ENCODE results near the gene SLC16A3.

DNA sequence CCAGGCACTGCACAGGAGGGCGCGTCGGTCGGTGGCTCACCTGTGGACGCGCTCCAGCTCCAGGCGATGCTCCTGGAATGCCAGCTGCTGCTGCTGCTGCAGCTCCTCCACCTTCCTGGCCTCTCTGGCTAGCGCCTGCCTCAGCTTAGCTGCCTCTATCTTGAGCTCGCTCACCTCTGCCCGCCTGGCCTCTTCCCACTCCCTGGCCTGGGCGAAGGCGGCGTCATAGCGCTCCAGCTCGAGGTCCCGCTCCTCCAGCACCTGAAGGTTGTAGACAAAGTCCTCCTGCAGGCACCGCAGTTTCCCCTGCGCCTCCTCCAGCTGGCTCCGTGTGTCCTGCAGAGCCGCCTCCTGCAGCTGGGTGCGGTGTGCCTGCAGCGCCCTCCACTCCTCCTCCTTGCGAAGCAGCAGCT is 27.3 kb upstream of the SLC16A3 start:
- TF ChIP-seq BHLHE40 (IDR thresholded peaks at IDR 0.05; ENCODE audit: low read length) (no peak), NR3C1 (CRISPR knock-in tag; IDR thresholded peaks at IDR 0.05) (no peak), ZNF57 (CRISPR knock-in tag; IDR thresholded peaks at IDR 0.05) (no peak), POLR2A (conservative IDR thresholded peaks at IDR 0.05) (no peak), KLF6 (CRISPR knock-in tag; IDR thresholded peaks at IDR 0.05; ENCODE audit: borderline replicate concordance) (no peak), FOXM1 (IDR thresholded peaks at IDR 0.05; ENCODE audit: low read depth) (no peak), FOXM1 (CRISPR knock-in tag; IDR thresholded peaks at IDR 0.05; ENCODE audit: low read depth) (no peak)
- TF ChIP-seq, protein P1, sequence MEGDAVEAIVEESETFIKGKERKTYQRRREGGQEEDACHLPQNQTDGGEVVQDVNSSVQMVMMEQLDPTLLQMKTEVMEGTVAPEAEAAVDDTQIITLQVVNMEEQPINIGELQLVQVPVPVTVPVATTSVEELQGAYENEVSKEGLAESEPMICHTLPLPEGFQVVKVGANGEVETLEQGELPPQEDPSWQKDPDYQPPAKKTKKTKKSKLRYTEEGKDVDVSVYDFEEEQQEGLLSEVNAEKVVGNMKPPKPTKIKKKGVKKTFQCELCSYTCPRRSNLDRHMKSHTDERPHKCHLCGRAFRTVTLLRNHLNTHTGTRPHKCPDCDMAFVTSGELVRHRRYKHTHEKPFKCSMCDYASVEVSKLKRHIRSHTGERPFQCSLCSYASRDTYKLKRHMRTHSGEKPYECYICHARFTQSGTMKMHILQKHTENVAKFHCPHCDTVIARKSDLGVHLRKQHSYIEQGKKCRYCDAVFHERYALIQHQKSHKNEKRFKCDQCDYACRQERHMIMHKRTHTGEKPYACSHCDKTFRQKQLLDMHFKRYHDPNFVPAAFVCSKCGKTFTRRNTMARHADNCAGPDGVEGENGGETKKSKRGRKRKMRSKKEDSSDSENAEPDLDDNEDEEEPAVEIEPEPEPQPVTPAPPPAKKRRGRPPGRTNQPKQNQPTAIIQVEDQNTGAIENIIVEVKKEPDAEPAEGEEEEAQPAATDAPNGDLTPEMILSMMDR (IDR thresholded peaks at IDR 0.05 in 2 of 3, conservative IDR thresholded peaks at IDR 0.05 in 1 of 3; ENCODE audit: insufficient read depth in 2 of 3, low read depth in 1 of 3, low read length in 3 of 3): no peak
